ENCODE data around the gene RNF39. TPM values are rescaled to one million over a fixed set of nuclear protein-coding genes. Genes with fewer than 3 reads are reported as not detected.

RNF39 gene
- total RNA-seq, 4 donors from 2014 or later, result 0.80 TPM; not detected in 3

GRCh38 chr6:30044630-30045029, 30.9 kb downstream of the RNF39 start:
- TF ChIP-seq POLR2A (IDR thresholded peaks at IDR 0.05) (no peak), CTCF (IDR thresholded peaks at IDR 0.05) (no peak)
- Histone ChIP-seq H3K9me3 (no peaks in the 10 kb centered on the region), H3K27me3 (no peaks in the 10 kb centered on the region), H3K36me3 (no peaks in the 10 kb centered on the region), H3K27ac (no peak overlapping the region), H3K4me3 (no peak overlapping the region), H3K4me1 (no peaks in the 10 kb centered on the region)
- DNase-seq, result no peak

GRCh38 chr6:30043744-30044143, 31.8 kb downstream of the RNF39 start:
- Histone ChIP-seq H3K9me3 (no peaks in the 10 kb centered on the region), H3K27ac (no peak overlapping the region), H3K4me1 (no peaks in the 10 kb centered on the region), H3K4me3 (no peak overlapping the region), H3K27me3 (no peaks in the 10 kb centered on the region), H3K36me3 (no peaks in the 10 kb centered on the region)
- TF ChIP-seq CTCF (IDR thresholded peaks at IDR 0.05) (no peak), POLR2A (IDR thresholded peaks at IDR 0.05) (no peak)
- no peak for DNase-seq

- no peaks in the 10 kb centered on the region for H3K9me3 ChIP-seq
- H3K4me1 ChIP-seq, result no peaks in the 10 kb centered on the region
- no peak overlapping the region for H3K4me3 ChIP-seq
- no peak overlapping the region for H3K27ac ChIP-seq
- no peaks in the 10 kb centered on the region for H3K36me3 ChIP-seq
- H3K27me3 ChIP-seq, result no peaks in the 10 kb centered on the region
- no peak for DNase-seq
- TF ChIP-seq POLR2A (IDR thresholded peaks at IDR 0.05), result no peak
- TF ChIP-seq CTCF (IDR thresholded peaks at IDR 0.05), result no peak
Measured at GRCh38 chr6:30042914-30043313, 32.7 kb downstream of the RNF39 start.

GRCh38 chr6:30042476-30042875, 33.1 kb downstream of the RNF39 start:
- Histone ChIP-seq H3K36me3 (no peaks in the 10 kb centered on the region), H3K27me3 (no peaks in the 10 kb centered on the region), H3K4me3 (no peak overlapping the region), H3K27ac (no peak overlapping the region), H3K9me3 (no peaks in the 10 kb centered on the region), H3K4me1 (no peaks in the 10 kb centered on the region)
- no peak for DNase-seq
- TF ChIP-seq CTCF (IDR thresholded peaks at IDR 0.05) (no peak), POLR2A (IDR thresholded peaks at IDR 0.05) (no peak)

DNA sequence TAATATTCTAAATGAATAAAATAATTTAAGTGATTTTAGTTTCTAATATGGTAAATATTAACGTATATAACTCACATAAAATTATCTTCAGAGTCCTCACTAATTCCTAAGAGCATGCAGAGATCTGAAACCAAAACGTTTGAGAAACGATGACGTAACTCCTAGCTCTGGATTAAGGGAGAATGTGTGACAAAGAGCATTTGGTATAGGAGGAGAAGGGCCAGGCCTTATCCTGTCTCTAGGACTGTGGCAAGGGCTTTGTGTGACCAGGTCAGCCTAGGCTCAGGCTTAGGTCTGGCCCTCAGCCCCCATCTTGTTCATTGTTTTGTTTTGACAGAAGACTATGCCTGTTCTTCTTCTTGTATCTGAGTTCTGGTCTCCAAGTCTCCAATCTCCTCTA, 33.7 kb downstream of the RNF39 start:
- Histone ChIP-seq H3K27me3 (no peaks in the 10 kb centered on the region), H3K36me3 (no peaks in the 10 kb centered on the region), H3K4me3 (no peak overlapping the region), H3K4me1 (no peaks in the 10 kb centered on the region), H3K27ac (no peak overlapping the region), H3K9me3 (no peaks in the 10 kb centered on the region)
- no peak for TF ChIP-seq CTCF (IDR thresholded peaks at IDR 0.05)
- TF ChIP-seq POLR2A (IDR thresholded peaks at IDR 0.05), result no peak
- DNase-seq, result no peak

DNA sequence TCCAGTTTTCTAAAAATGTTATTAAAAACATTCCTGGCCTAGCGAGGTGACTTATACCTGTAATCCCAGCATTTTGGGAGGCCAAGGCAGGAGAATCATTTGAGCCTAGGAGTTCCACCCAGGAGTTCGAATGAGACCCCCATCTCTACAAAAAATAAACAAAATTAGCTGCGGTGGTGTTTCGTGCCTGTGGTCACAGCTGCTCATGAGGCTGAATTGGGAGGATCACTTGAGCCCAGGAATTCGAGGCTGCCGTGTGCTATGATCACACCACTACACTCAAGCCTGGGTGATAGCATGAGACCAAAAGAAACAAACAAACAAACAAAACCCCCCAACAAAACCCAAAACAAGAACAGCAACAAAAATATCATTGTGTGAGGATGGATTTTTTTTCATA, 34.3 kb downstream of the RNF39 start:
- no peak for TF ChIP-seq POLR2A (IDR thresholded peaks at IDR 0.05)

More for the DNA sequence above, 34.3 kb downstream of the RNF39 start:
- Histone ChIP-seq H3K4me1 (no peaks in the 10 kb centered on the region), H3K4me3 (no peak overlapping the region), H3K9me3 (no peaks in the 10 kb centered on the region), H3K36me3 (no peaks in the 10 kb centered on the region), H3K27ac (no peak overlapping the region), H3K27me3 (no peaks in the 10 kb centered on the region)
- no peak for DNase-seq
